Endothelial cell of umbilical vein (primary cell): ENCODE measurements around the gene CDH23. TPM values are rescaled to one million over a fixed set of nuclear protein-coding genes. Genes with fewer than 3 reads are reported as not detected.

Experiments used
- BruUV-seq: library from RNA; stranded (reverse); fragments of 400-500 nt; replicated peaks from 2 replicates; lab custom pipeline; 2021; lab: Mats Ljungman, UMichigan
- CTCF ChIA-PET: fragments of 300-600, 350-600 bp; sonication (Branson Sonifier 250); formaldehyde crosslinking; loops from one replicate; lab custom pipeline; 2021; ENCODE audit warnings: antibody characterized with exemption, inconsistent platforms; lab: Charles Lee
- POLR2A ChIA-PET: fragments of 300-600, 350-600 bp; sonication (Branson Sonifier 250); formaldehyde crosslinking; loops from one replicate; lab custom pipeline; 2021; ENCODE audit warnings: antibody characterized with exemption, inconsistent platforms; lab: Charles Lee
- DNase-seq: peaks from one replicate; pipeline ENCODE4 v3.0.0-alpha.2; 2011; ENCODE audit warnings: low read depth, low spot score
- FAIRE-seq: peaks from 2 replicates; lab custom pipeline; 2011; peaks lifted over from hg19 to GRCh38; lab: Jason Lieb, UNC
- H2AFZ ChIP-seq: 2 replicates; pipeline ENCODE4 v1.6.0; 2012; ENCODE audit warnings: low read depth, low read length, control low read depth, inconsistent platforms
- H3K27ac ChIP-seq: 2 replicates; pipeline ENCODE4 v1.5.1; 2011; ENCODE audit warnings: low read depth, mild to moderate bottlenecking, control low read depth, low read length, moderate library complexity; ENCODE audit not compliant: insufficient read depth
- H3K27me3 ChIP-seq, 2 experiments: 2 replicates each; pipeline versions ENCODE4 v1.6.0 to v1.6.1; 2011; ENCODE audit warnings: low read length in 2 of 2, mixed read lengths in 1 of 2; ENCODE audit not compliant: control insufficient read depth in 2 of 2, insufficient read depth in 2 of 2
- H3K36me3 ChIP-seq, 2 experiments: 2 replicates in 1 of 2; 3 replicates in 1 of 2; pipeline ENCODE4 v1.5.1; 2011; ENCODE audit warnings: low read length in 2 of 2, mild to moderate bottlenecking in 1 of 2, moderate library complexity in 1 of 2; ENCODE audit not compliant: control insufficient read depth in 2 of 2, insufficient read depth in 2 of 2; ENCODE audit errors: extremely low read depth in 1 of 2
- H3K4me1 ChIP-seq: 3 replicates; pipeline ENCODE4 v1.5.1; 2011; ENCODE audit warnings: mild to moderate bottlenecking, low read length; ENCODE audit not compliant: control insufficient read depth, insufficient read depth; ENCODE audit errors: extremely low read depth
- H3K4me2 ChIP-seq: 2 replicates; pipeline ENCODE4 v1.6.1; 2011; ENCODE audit warnings: low read length, control low read depth, mixed read lengths; ENCODE audit not compliant: insufficient read depth
- H3K4me3 ChIP-seq, 3 experiments: fragments of 200-600 bp in 1 of 3; sonication (generic), shearing (Covaris generic) in 1 of 3; replicated peaks in 1 of 3; 2 replicates each; pipeline ENCODE4 v1.5.1; 2011 to 2016; ENCODE audit warnings: control low read depth in 3 of 3, low read length in 3 of 3, mild to moderate bottlenecking in 2 of 3, inconsistent platforms in 1 of 3, low read depth in 1 of 3, moderate library complexity in 1 of 3; ENCODE audit not compliant: insufficient read depth in 1 of 3
- H3K79me2 ChIP-seq: 2 replicates; pipeline ENCODE4 v1.6.0; 2012; ENCODE audit warnings: low read length, inconsistent platforms; ENCODE audit not compliant: control insufficient read depth, insufficient read depth
- H3K9ac ChIP-seq: replicated peaks from 2 replicates; pipeline ENCODE3; 2011; ENCODE audit warnings: low read length, control low read depth; ENCODE audit not compliant: insufficient read depth; ENCODE audit errors: extremely low read depth
- H3K9me1 ChIP-seq: replicated peaks from 3 replicates; pipeline ENCODE4 v1.6.0; 2011; ENCODE audit warnings: mild to moderate bottlenecking, low read length; ENCODE audit not compliant: control insufficient read depth, insufficient read depth; ENCODE audit errors: extremely low read depth
- H3K9me3 ChIP-seq: replicated peaks from 2 replicates; pipeline ENCODE4 v1.5.1; 2012; ENCODE audit warnings: low read length, inconsistent platforms; ENCODE audit not compliant: control insufficient read depth, insufficient read depth
- H4K20me1 ChIP-seq: replicated peaks from 2 replicates; pipeline ENCODE3; 2011; ENCODE audit warnings: mild to moderate bottlenecking, low read length; ENCODE audit not compliant: control insufficient read depth, insufficient read depth; ENCODE audit errors: extremely low read depth
- EZH2 ChIP-seq: IDR thresholded peaks from 2 replicates; pipeline ENCODE4 v1.6.1; 2012; ENCODE audit warnings: borderline replicate concordance, low read depth, mild to moderate bottlenecking, moderate library complexity, low read length, inconsistent platforms; ENCODE audit not compliant: severe bottlenecking
- FOS ChIP-seq: IDR thresholded peaks from 2 replicates; pipeline ENCODE4 v1.6.1; 2011; ENCODE audit warnings: mild to moderate bottlenecking, low read length, moderate library complexity, borderline replicate concordance; ENCODE audit not compliant: insufficient read depth
- GATA2 ChIP-seq: IDR thresholded peaks from 2 replicates; pipeline ENCODE4 v1.7.0; 2011; ENCODE audit warnings: low read depth, mild to moderate bottlenecking, moderate library complexity, mixed read lengths, low read length; ENCODE audit not compliant: insufficient read length, insufficient read depth
- JUN ChIP-seq: IDR thresholded peaks from 2 replicates; pipeline ENCODE4 v1.6.1; 2011; ENCODE audit warnings: borderline replicate concordance, low read depth; ENCODE audit not compliant: insufficient read length, insufficient read depth
- MYC ChIP-seq: IDR thresholded peaks from one replicate; pipeline ENCODE4 v1.6.1; 2011; ENCODE audit warnings: mild to moderate bottlenecking, low read depth, low read length
- POLR2A ChIP-seq: IDR thresholded peaks from 2 replicates; pipeline ENCODE4 v1.6.1; 2012; ENCODE audit warnings: low read depth, mild to moderate bottlenecking, control low read depth, low read length
- POLR2AphosphoS5 ChIP-seq: IDR thresholded peaks from 2 replicates; pipeline ENCODE4 v1.6.1; 2012; ENCODE audit warnings: low read depth, mild to moderate bottlenecking, control low read depth, low read length, moderate library complexity; ENCODE audit not compliant: insufficient read depth
- dilution Hi-C: fragments of 300-500 bp; cut with MboI; formaldehyde crosslinking; loops from one replicate; pipeline ENCODE4 v1.15.0; 2019; ENCODE audit warnings: low sequenced_read_pairs; ENCODE audit not compliant: extremely low pct_ligation_motif_present
- intact Hi-C: fragments of 100-400 bp; cut with micrococcal nuclease; formaldehyde crosslinking; loops from one replicate; pipeline ENCODE4 v1.10.0; 2022
- polyA plus RNA-seq, 4 experiments: library from polyadenylated mRNA; depleted of rRNA in 3 of 4; stranded (reverse) in 3 of 4; unstranded in 1 of 4; fragments of >200 nt; gene quantifications; 2 replicates each; pipeline versions ENCODE4 v1.2.1 to v1.2.3, GENCODE V29; 2011 to 2012; ENCODE audit warnings: missing spikeins in 1 of 4
- total RNA-seq: library from RNA; stranded (reverse); gene quantifications from 2 replicates; pipeline ENCODE4 v1.2.3, GENCODE V29; 2021
- TF ChIP-seq, protein P1 (sequence below), 2 donors: IDR thresholded peaks; 1 replicate in 1 of 2; 2 replicates in 1 of 2; pipeline ENCODE4 v1.5.1; 2011; ENCODE audit warnings: low read length in 2 of 2, mild to moderate bottlenecking in 2 of 2, moderate library complexity in 2 of 2, control low read depth in 1 of 2, inconsistent platforms in 1 of 2, low read depth in 1 of 2; ENCODE audit not compliant: insufficient read depth in 1 of 2; ENCODE audit errors: extremely low read depth in 1 of 2
- TF ChIP-seq, protein P2 (sequence below): IDR thresholded peaks from 2 replicates; pipeline ENCODE4 v1.6.1; 2011; ENCODE audit not compliant: insufficient read depth, insufficient read length

The CDH23 gene
- total and polyA plus RNA-seq, 2 donors (not counting 3 experiments of a cell fraction or from before 2014, with no cell fraction given), result not detected

DNA sequence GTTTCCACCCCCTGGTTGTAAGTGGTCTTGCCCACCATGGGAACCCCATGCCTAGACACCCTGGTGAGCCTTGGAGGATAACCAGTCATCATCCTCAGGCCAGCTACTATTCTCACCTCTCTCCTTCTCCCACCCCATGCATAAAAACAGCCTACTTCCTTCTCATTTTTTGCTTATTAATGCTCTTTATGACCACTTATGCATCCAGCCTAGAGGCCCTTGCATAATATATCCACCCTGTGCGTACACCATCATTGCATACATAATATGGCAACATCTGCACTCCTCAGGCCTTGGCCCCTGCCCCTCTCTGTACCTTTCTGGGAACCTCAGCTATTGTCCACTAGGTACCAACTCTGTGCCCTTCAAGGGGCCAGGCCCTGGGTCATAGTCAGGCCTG is 91.0 kb downstream of the CDH23 start:
- no peak for FAIRE-seq
- ChIA-PET CTCF (interaction anchor here (1.3 to 2.9 kb wide), 5 partner anchors 14 to 220 kb away, joined by 3 to 25 read pairs (median 5); no protein-coding TSS in a partner anchor), POLR2A (no interaction called here)
- TF ChIP-seq MYC, result no peak
- no peak for TF ChIP-seq POLR2A
- TF ChIP-seq, protein P1, sequence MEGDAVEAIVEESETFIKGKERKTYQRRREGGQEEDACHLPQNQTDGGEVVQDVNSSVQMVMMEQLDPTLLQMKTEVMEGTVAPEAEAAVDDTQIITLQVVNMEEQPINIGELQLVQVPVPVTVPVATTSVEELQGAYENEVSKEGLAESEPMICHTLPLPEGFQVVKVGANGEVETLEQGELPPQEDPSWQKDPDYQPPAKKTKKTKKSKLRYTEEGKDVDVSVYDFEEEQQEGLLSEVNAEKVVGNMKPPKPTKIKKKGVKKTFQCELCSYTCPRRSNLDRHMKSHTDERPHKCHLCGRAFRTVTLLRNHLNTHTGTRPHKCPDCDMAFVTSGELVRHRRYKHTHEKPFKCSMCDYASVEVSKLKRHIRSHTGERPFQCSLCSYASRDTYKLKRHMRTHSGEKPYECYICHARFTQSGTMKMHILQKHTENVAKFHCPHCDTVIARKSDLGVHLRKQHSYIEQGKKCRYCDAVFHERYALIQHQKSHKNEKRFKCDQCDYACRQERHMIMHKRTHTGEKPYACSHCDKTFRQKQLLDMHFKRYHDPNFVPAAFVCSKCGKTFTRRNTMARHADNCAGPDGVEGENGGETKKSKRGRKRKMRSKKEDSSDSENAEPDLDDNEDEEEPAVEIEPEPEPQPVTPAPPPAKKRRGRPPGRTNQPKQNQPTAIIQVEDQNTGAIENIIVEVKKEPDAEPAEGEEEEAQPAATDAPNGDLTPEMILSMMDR (IDR thresholded peaks at IDR 0.05; ENCODE audit: extremely low read depth in 1 of 2, insufficient read depth in 1 of 2, low read depth in 1 of 2, low read length in 2 of 2), result no peak
- no peak for TF ChIP-seq POLR2AphosphoS5
- TF ChIP-seq, protein P2, sequence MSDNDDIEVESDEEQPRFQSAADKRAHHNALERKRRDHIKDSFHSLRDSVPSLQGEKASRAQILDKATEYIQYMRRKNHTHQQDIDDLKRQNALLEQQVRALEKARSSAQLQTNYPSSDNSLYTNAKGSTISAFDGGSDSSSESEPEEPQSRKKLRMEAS, result no peak
- no peak for TF ChIP-seq EZH2
- TF ChIP-seq GATA2, result no peak
- TF ChIP-seq FOS, result no peak
- TF ChIP-seq JUN, result no peak
- Histone ChIP-seq H2AFZ (no peak overlapping the region), H3K4me3 (no peak overlapping the region), H3K9me1 (no peaks in the 10 kb centered on the region), H3K4me2 (no peak overlapping the region), H3K4me1 (no peaks in the 10 kb centered on the region), H3K27me3 (no peaks in the 10 kb centered on the region), H3K9ac (no peak overlapping the region), H3K9me3 (no peaks in the 10 kb centered on the region), H3K36me3 (no peaks in the 10 kb centered on the region), H3K27ac (no peak overlapping the region), H4K20me1 (no peaks in the 10 kb centered on the region), H3K79me2 (no peaks in the 10 kb centered on the region)
- intact Hi-C loops, result loop anchor here (5.0 kb wide), 1 partner anchor 325 kb away; no protein-coding TSS in a partner anchor
- no TSS peak for BruUV-seq
- dilution Hi-C loops, result no loop called here
- no peak for DNase-seq
